GM19468 (cell line): Measurements from ENCODE around the gene UCKL1.

Experiments used
- ATAC-seq: cut with Tn5 transposase; IDR thresholded peaks from one replicate; pipeline ENCODE4 v1.9.1; 2021; ENCODE audit warnings: mild to moderate bottlenecking, moderate library complexity, moderate number of reproducible peaks; ENCODE audit not compliant: unreplicated experiment; ENCODE audit errors: extremely low read depth

UCKL1 gene

GRCh38 chr20:63894358-63895201 lies 61.6 kb downstream of the UCKL1 start, which contains the start of gene DNAJC5:
Gene DNAJC5 (plus strand): TSS chr20:63895126. CDS start chr20:63928346, 33,220 bp downstream.
- ATAC-seq: peak; percentile 78

- no peak for ATAC-seq
Observed at GRCh38 chr20:63893999-63894357, 62.2 kb downstream of the UCKL1 start.

- no peak for ATAC-seq
Observed at GRCh38 chr20:63892402-63892801, 63.8 kb downstream of the UCKL1 start.

GRCh38 chr20:63891061-63892002 lies 64.9 kb downstream of the UCKL1 start:
- no peak for ATAC-seq

GRCh38 chr20:63890616-63891015 lies 65.6 kb downstream of the UCKL1 start:
- no peak for ATAC-seq

- no peak for ATAC-seq
Observed at GRCh38 chr20:63890201-63890576, 66.0 kb downstream of the UCKL1 start.
